Spinal cord (tissue), 10 donors: Measurements from ENCODE around the gene PRUNE2. TPM values are rescaled to one million over a fixed set of nuclear protein-coding genes. Genes with fewer than 3 reads are reported as not detected.
A peak's percentile ranks its signal among the peaks of the same experiment; 100 is the strongest.

Source experiments
- DNase-seq, 6 donors: peaks; one replicate each; pipeline versions ENCODE4 v3.0.0 to v3.0.0-alpha.2; 2013 to 2015; ENCODE audit warnings: low spot score in 6 of 6, low read depth in 4 of 6
- H3K27ac ChIP-seq: one replicate; pipeline ENCODE4 v1.5.1; 2013; ENCODE audit warnings: low read depth, low read length, control low read depth
- H3K27me3 ChIP-seq: one replicate; pipeline ENCODE4 v1.6.1; 2013; ENCODE audit warnings: low read length; ENCODE audit not compliant: control insufficient read depth, insufficient read depth
- H3K36me3 ChIP-seq: one replicate; pipeline ENCODE4 v1.6.1; 2013; ENCODE audit warnings: low read length; ENCODE audit not compliant: control insufficient read depth, insufficient read depth
- H3K4me1 ChIP-seq: one replicate; pipeline ENCODE4 v1.6.1; 2013; ENCODE audit warnings: low read length; ENCODE audit not compliant: control insufficient read depth, insufficient read depth
- H3K4me3 ChIP-seq: one replicate; pipeline ENCODE4 v1.5.1; 2013; ENCODE audit warnings: low read depth, low read length, control low read depth
- H3K9me3 ChIP-seq: one replicate; pipeline ENCODE4 v1.6.1; 2013; ENCODE audit warnings: low read length; ENCODE audit not compliant: control insufficient read depth, insufficient read depth
- WGBS: methylation state at CpG from one replicate; pipeline ENCODE4 v1.1.5; 2013; ENCODE audit warnings: missing lambda C conversion rate; ENCODE audit not compliant: insufficient coverage; 5-methylcytosine and 5-hydroxymethylcytosine counted together
- polyA plus RNA-seq, 2 donors: library from polyadenylated mRNA; unstranded; fragments of 120-200 nt; gene quantifications; one replicate each; pipeline ENCODE4 v1.2.1, GENCODE V29; 2013; ENCODE audit not compliant: insufficient read length in 2 of 2
- total RNA-seq, 2 donors: library from RNA; depleted of rRNA in 1 of 2; stranded (reverse); fragments of 120-200 nt in 1 of 2; fragments of >200 nt in 1 of 2; gene quantifications; one replicate each; pipeline versions ENCODE4 v1.2.3 to v1.2.4, GENCODE V29; 2013 to 2014
- donor health status: healthy.

The PRUNE2 gene
- total and polyA plus RNA-seq, 4 donors = 19.7 to 166 (median 50.7) TPM

GRCh38 chr9:76716085-76716672 is 189.7 kb downstream of the PRUNE2 start:
- H3K4me3 ChIP-seq = no peak overlapping the region
- no peaks in the 10 kb centered on the region for H3K9me3 ChIP-seq
- DNase-seq = peak in 4 of 6 donors; percentile 58 to 94 (median 70)
- no peaks in the 10 kb centered on the region for H3K36me3 ChIP-seq
- 28% methylated on average over 2 of the region's 7 CpGs for WGBS
- H3K27me3 ChIP-seq = no peaks in the 10 kb centered on the region
- no peaks in the 10 kb centered on the region for H3K4me1 ChIP-seq
- H3K27ac ChIP-seq = no peak overlapping the region

DNA sequence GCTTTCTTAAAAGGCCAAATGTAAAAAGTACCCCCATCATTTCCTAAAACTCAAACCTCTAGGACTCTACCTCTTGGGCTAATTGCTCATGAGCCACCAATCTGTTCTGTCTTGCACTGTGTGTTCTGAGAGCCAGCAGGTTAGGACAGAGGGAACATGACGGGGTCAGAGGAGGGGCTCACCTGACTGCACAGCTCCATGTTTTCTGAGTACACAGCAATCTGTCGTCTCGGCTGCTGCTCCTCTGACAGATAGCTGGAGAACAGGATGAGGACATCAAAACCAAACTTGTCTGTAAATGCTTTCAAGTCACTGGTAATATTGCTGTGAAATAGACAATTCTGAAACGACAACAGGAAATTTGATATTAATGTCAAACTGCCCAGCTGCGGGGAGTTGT is 192.5 kb downstream of the PRUNE2 start:
- no peaks in the 10 kb centered on the region for H3K4me1 ChIP-seq

DNA sequence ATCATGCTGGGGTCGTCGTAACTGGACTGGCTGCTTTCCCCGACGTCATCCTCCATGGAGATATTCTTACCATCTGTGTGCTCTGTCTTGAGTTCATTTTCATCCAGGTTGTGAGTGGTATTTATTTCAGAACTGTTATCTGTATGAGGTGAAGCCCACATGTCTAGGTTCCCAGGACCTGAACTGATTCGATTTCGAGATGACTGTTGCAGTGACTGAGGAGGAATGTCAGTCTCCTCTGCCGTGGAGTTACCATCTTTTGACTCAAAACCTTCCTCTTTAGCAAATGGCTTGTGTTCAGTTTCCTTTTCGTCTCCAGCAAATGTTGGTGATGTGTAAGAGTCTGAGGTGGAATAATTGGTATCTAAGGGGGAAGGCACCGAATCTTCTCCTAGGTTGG is 196.9 kb downstream of the PRUNE2 start:
- 92% methylated on average over 5 of the region's 9 CpGs for WGBS
- no peak for DNase-seq
- Histone ChIP-seq H3K27ac (no peak overlapping the region), H3K4me3 (no peak overlapping the region), H3K4me1 (no peaks in the 10 kb centered on the region), H3K9me3 (no peaks in the 10 kb centered on the region), H3K36me3 (peaks cover 4% of the 10 kb centered on the region), H3K27me3 (no peaks in the 10 kb centered on the region)

More for the DNA sequence above, 192.5 kb downstream of the PRUNE2 start:
- H3K4me3 ChIP-seq = no peak overlapping the region
- DNase-seq = no peak
- 87% methylated on average over 5 of the region's 5 CpGs for WGBS
- no peak overlapping the region for H3K27ac ChIP-seq
- no peaks in the 10 kb centered on the region for H3K27me3 ChIP-seq
- no peaks in the 10 kb centered on the region for H3K9me3 ChIP-seq
- H3K36me3 ChIP-seq = peaks cover 4% of the 10 kb centered on the region

GRCh38 chr9:76707510-76707909 is 198.4 kb downstream of the PRUNE2 start:
- Histone ChIP-seq H3K36me3 (peaks cover 4% of the 10 kb centered on the region), H3K9me3 (no peaks in the 10 kb centered on the region), H3K4me3 (no peak overlapping the region), H3K4me1 (no peaks in the 10 kb centered on the region), H3K27ac (no peak overlapping the region), H3K27me3 (no peaks in the 10 kb centered on the region)
- no peak for DNase-seq
- WGBS = 89% methylated on average over 4 of the region's 6 CpGs

DNA sequence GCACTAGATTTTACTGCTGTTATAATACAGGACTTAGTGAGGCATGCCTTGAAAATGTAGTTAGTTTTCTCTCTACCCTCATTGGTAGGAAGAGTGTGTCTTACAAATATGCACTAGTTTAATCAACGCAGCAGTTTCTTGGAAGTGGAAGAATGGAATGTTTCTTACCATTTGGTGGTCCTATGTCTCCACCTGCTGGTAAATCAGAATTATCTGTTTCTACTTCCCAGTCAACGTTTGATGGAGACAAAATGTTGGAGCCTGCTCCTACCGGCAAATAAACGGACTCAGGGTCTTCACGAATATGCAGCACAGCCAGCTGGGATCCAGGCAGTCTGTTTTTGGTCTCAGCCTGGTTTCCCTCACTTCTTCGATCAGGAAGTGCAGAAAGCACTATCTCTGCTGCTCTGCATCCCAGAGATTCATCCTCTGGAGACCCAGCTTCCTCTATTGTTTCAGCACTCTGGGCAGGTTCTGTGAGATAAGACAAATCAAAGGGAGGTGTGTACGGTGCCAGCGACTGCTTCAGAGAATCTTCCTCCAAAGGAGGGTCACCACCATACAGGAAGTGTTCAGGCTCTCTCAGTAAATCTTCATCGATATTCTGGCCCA is 201.2 kb downstream of the PRUNE2 start:
- no peak overlapping the region for H3K27ac ChIP-seq
- WGBS = 9% methylated on average over 8 of the region's 9 CpGs
- H3K36me3 ChIP-seq = no peaks in the 10 kb centered on the region
- H3K4me1 ChIP-seq = no peaks in the 10 kb centered on the region
- DNase-seq = peak in 5 of 6 donors; percentile 68 to 97 (median 80)
- no peaks in the 10 kb centered on the region for H3K9me3 ChIP-seq
- H3K4me3 ChIP-seq = no peak overlapping the region
- no peaks in the 10 kb centered on the region for H3K27me3 ChIP-seq

GRCh38 chr9:76703270-76703669 is 202.6 kb downstream of the PRUNE2 start:
- Histone ChIP-seq H3K36me3 (no peaks in the 10 kb centered on the region), H3K9me3 (no peaks in the 10 kb centered on the region), H3K27ac (no peak overlapping the region), H3K27me3 (no peaks in the 10 kb centered on the region), H3K4me1 (no peaks in the 10 kb centered on the region), H3K4me3 (no peak overlapping the region)
- 68% methylated on average over 6 of the region's 7 CpGs for WGBS
- no peak for DNase-seq

DNA sequence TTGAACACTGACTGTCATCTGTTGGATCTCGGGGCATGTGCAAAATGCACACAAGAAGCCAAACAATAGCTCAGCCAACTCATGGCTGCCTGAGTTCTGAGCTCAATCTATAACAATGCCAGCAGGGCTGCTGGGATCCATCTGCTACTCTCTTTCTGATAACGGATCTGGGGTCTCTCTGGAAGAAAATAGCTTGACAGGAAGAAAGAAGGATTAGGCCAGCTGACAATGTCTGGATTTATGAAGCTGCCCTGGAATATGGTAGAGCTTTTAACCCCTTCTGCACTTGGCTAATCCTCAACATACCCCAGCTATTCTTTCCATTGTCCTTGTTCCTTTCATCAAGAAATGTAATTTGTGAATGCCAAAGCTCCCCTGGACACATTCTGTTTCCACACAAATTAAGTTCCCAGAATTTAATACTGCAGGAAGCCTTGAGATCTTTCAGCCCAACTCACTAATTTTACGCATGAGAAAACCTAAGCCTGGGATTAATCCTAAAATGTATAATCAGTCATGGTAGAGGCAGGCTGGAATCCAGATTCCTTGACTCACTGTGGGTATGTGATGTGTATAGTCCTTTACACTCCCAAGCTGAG is 204.4 kb downstream of the PRUNE2 start:
- 0% methylated on average over 1 of the region's 3 CpGs for WGBS
- peak in 2 of 6 donors; percentile 83 to 88 for DNase-seq
- Histone ChIP-seq H3K27ac (peak overlapping the region; percentile 1), H3K36me3 (no peaks in the 10 kb centered on the region), H3K27me3 (no peaks in the 10 kb centered on the region), H3K4me1 (no peaks in the 10 kb centered on the region), H3K9me3 (no peaks in the 10 kb centered on the region), H3K4me3 (no peak overlapping the region)

DNA sequence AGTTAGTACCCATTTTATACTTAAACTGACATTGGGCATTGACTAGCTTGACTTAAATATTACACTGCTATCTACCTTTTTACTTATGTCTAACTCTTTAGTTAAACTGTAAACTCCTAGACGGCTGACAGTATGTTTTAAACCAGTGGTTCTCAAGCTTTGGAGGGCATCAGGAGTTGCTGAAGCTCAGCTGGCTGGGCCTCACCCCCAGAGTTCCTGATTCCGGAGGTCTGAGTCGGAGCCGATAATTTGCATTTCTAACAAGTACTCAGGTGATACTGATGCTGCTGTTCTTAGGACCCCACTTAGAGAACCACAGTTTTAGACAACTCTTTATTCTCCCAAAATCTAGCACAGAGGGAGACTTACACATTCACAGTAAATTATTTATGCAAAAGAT is 205.0 kb downstream of the PRUNE2 start:
- no peaks in the 10 kb centered on the region for H3K9me3 ChIP-seq
- WGBS = 94% methylated on average over 3 of the region's 4 CpGs

DNA sequence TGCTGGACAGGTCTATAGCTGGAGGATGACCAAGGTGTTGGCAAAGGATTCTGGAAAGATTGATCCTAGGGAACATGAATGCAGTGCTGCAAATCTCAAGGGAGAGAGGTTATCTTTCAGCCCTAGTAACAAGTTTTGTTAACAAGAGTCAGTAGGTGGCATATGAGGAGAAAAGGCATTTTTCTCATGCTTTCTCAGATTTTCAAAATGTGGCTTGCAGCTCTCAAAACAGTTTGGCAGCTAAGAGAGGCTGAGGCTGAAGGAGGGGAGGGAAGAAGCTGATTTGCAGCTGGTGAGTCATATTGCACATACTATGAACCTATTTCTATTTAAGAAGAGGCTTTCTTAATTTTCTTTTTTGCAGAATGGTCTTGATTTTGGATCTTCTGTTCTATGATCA is 205.9 kb downstream of the PRUNE2 start:
- Histone ChIP-seq H3K27ac (no peak overlapping the region), H3K9me3 (no peaks in the 10 kb centered on the region), H3K36me3 (no peaks in the 10 kb centered on the region), H3K27me3 (no peaks in the 10 kb centered on the region), H3K4me1 (no peaks in the 10 kb centered on the region), H3K4me3 (no peak overlapping the region)
- DNase-seq = peak in 1 of 6 donors; percentile 54

More for the DNA sequence above, 205.0 kb downstream of the PRUNE2 start:
- no peak for DNase-seq
- H3K4me1 ChIP-seq = no peaks in the 10 kb centered on the region
- H3K27me3 ChIP-seq = no peaks in the 10 kb centered on the region
- no peak overlapping the region for H3K4me3 ChIP-seq
- H3K27ac ChIP-seq = no peak overlapping the region
- H3K36me3 ChIP-seq = no peaks in the 10 kb centered on the region

- 92% methylated on average over 2 of the region's 2 CpGs for WGBS
- Histone ChIP-seq H3K4me1 (no peaks in the 10 kb centered on the region), H3K36me3 (no peaks in the 10 kb centered on the region), H3K27ac (no peak overlapping the region), H3K9me3 (no peaks in the 10 kb centered on the region), H3K27me3 (no peaks in the 10 kb centered on the region), H3K4me3 (no peak overlapping the region)
- no peak for DNase-seq
Measured at GRCh38 chr9:76697554-76697953, 208.4 kb downstream of the PRUNE2 start.
